ENCODE measurements around the gene HHIPL1.

The HHIPL1 gene

DNA sequence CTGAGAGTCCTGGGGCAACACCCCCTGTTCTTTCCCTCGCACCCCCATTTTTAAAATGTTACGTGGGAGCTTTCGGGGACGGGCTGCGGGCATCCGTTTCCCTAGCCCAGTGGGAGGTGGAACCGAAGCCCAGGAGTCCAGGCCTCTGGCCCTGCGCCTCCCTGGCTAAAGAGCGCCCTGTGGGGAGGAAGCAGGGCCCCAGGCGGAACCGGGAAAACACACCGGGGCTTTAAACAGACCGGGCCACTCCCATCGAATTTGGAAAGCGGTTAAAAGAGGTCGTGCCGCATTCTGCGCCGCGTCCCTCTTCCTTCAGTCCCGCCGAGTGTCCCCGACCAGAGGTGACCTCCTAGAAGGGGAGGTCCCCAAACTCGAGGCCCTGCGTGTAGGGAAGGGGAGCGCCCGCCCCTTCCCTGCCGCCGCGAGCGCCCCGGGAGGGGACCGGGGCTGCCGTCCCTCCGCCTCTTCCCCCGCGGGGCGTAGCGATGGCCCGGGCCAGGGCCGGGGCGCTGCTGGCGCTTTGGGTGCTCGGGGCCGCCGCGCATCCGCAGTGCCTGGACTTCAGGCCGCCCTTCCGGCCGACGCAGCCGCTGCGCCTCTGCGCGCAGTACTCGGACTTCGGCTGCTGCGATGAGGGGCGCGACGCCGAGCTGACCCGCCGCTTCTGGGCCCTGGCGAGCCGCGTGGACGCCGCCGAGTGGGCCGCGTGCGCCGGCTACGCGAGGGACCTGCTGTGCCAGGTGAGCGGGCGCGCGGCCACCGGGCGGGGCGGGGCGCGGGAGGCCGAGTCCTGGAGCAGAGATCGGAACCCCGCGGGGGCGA lies at the start of gene HHIPL1:
Gene HHIPL1 (plus strand): TSS at position 407 of the 822 bp plus-strand sequence. CDS start 79 bp downstream, at position 486.
- no peak for FAIRE-seq

DNA sequence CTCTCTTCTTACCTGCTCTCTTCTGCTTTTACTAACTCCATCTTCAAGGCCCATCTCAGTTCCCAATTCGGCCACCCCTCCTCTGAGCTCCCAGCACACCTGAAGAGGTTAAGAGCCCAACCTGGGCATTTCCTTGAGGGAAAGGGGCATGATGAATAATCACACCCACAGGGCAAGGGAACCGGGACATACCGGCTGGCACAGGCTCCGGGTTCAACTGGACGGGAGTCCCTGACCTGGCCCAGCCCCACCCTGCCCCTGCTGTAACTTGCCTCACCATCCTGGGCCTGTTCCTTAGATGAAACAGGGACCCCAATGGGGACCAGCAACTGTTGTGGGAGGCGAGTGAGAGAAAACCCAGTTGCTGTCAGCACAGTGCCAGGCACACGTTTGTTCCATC lies 49.4 kb upstream of the HHIPL1 start:
- no peak for FAIRE-seq

DNA sequence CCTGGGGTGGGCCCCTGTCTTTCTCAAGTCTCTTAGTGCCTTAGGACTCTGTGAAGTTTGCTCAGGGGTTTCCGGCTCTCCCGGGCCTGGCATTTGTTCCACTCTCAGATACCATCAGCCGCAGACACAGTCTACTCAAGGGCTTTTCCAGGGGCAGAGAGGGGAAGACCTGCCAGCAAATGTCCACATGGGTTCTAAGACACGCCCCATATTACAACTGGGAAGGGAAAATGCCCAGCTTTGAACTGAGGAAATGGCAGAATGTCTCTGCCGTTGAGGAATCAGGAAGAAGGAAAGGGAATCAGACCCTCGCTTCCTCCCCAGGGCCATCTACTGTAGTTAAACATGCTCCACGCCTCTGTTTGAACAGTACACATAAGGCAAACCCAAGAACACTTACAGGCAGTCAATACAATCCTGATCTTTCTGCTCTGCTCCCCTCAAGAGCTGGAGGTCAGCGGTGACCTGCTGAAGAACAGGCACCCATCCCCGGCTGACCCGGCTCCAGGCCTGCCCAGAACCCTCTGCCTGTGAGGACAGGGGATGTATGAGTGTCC lies 48.8 kb upstream of the HHIPL1 start:
- no peak for FAIRE-seq

DNA sequence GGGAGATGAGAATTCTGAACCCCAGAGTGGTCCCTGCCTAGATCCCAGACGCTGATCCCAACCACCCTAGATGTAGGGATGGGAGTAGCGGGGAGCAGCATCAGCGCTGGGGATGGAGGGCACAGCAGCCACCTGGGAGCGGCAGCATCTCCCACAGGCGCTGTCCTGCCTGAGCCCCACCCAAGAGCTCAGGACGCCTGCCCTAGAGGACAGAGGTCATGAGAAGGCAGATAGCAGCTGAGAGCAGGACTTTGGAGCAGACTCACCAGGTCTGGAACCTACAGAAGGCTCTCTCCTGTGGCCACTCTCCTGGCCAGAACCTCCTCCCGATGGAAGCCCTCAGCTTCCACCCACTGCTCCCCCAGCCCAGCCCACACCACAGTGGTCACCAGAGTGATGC lies 48.2 kb upstream of the HHIPL1 start:
- FAIRE-seq: no peak

DNA sequence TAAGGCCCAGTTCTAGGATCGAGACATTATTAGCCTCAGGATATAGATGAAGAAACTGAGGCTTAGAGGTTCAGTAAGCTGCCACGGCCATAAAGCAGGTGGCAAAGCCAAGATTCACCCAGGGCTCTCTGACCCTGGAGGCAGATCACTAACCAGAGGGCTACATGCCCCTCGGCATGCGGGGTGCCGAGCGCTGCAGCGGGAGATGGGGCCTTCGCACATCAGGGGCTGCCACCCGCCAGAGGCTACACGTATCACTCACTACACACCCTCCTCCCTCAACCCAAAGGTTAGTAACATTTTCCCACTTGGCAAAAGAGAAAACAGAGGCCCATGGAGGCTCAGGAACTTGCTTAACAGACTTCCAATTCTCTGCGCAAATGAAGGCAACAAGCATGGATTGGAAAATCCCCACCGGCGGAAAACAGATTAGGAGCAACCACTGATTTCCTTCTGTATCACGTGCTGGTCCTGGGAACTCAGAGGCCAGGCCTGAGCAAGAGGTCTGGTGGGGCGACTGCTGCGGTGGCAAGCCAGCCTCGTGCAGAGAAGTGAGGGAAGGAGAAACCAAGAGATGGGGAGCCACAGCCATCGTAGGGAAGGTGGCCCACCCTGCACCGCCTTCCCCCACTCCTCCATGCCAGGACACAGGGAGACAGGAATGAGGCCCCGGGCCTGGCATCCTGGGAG lies 46.9 kb upstream of the HHIPL1 start:
- FAIRE-seq: no peak

GRCh38 chr14:99598774-99599173 lies 46.2 kb upstream of the HHIPL1 start:
- FAIRE-seq: no peak

DNA sequence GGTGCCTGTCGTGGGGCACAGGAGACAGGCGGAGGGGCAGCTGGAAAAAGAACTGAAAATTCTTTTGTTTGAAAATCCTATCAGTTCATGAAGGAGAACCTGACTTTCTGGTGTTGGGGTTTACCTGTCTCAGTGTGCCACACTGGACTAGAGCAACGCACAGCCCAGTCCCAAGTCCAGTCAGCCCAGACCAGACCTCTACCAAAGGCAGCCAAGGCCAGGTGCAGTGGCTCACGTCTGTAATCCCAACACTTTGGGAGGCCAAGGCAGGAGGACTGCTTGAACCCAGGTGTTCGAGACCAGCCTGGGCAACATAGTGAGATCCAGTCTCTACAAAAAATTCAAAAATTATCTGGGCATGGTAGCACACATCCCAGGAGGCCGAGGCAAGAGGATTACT lies 45.5 kb upstream of the HHIPL1 start:
- no peak for FAIRE-seq

- no peak for FAIRE-seq
These were observed 44.6 kb upstream of the HHIPL1 start for GRCh38 chr14:99600232-99600888.

GRCh38 chr14:99601361-99601831 lies 43.5 kb upstream of the HHIPL1 start:
- no peak for FAIRE-seq

DNA sequence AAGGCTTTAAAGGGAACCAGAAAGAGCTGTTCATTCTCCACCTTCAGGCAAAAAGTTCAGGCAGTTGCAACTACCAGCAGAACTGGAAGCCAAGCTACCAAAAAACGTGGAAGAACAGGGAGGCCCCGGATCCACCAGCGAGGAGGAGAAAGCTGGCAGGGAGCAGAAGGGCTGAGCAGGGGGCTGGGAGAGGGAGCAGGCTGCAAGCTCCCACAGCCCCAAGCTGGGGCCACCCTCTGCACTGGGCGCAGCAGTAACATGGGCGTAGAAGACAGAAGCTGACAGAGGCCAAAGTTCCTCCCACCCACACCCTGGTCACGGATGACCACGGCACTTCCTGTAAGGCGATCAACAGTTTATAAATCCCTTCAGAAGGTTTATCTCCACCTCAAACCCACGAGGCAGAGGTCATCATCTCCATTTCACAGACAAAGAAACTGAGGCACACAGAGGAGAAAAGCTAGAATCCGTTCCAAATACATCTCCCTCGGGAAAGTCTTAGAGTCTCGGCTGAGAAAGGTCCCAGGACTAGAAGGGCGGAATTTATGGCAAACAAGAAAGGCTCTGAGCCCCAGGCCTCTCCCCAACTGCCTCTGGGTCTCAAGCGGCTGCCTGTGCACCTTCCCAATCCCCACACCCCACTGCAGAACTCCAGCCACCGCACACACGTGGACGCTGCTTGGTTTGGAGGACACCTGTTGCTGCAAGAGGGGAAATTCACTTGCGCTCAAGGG lies 42.7 kb upstream of the HHIPL1 start:
- no peak for FAIRE-seq

DNA sequence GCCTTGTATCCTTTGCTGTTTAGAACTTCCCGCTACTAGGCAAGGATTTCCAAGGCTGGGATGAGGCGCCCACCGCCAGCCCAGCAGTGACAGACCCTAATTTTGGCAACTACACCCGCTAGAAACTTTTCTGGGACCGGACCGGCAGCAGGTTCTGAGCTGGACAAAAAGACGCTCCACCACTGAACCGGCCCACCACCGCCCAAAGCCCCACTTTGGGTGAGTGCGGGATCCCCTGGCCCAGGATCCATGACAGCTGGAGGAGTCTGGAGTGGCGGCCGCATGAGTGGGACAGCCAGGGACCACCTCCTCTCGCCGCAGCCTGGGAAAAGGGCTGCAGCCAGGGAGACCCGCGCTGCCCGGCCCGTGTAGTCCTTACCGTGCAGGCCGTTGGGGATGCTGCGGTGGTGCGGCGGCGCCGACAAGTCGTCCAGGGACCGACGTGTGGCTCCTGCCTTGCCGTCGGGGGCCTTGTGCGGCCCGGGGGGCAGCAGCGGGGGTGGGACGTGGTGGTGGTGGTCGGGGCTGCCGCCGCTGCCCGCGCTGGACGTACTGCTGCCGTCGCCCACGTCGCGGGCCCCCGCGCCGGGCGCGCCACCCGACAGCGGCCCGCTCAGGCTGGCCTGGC lies 42.0 kb upstream of the HHIPL1 start:
- FAIRE-seq: no peak

GRCh38 chr14:99603471-99604277 lies 41.3 kb upstream of the HHIPL1 start, which contains the start of gene CCDC85C:
TSS of gene CCDC85C (minus strand) at chr14:99604207. CDS start at chr14:99603959, 248 bp downstream.
- no peak for FAIRE-seq

DNA sequence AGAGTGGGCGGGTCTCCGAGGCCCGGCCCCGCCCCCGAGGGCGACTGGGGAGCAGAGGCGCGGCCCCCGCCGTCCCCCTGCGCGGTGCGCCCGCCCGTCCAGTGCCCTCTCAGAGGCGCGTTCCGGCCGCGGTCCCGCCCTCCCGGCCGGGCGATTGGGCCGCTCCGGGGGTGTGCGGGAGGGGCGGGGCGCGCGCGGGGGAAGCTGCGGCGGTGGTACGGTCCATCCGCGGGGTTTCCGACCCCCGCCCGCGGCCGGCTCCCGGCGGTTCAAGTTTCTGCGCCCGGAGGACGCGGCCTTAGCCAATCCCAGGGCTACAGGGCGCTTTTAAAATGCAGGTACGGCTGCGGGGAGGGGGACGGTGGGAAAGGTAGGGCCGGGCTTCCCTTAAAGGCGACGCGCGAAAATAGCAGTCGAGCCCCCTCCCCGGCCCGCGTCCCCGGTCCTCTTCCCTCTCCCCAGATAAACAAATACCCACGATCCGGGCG lies 40.6 kb upstream of the HHIPL1 start:
- FAIRE-seq: no peak

- FAIRE-seq: no peak
These were observed 40.1 kb upstream of the HHIPL1 start for GRCh38 chr14:99604766-99605298.

GRCh38 chr14:99605299-99605961 lies 39.5 kb upstream of the HHIPL1 start:
- no peak for FAIRE-seq

DNA sequence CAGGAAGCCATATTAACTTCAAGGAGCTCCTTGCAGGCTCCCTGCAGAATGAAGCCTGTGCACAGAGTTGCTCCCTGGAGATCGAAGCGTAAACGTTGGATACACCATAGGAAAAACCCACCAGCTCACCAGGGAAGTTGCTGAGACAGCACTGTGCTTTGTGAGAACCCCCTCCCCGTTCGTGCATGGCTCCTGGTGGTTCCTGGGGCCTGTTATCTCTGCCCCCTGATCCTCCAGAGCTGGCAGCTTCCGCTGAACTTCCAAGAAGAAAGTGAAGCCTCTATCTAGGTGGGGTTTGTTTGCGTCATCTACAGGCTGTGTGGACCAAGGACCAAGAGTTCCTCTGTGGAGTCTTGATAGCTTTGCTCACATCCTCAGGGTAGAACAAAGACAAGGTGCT lies 38.6 kb upstream of the HHIPL1 start:
- FAIRE-seq: no peak

- no peak for FAIRE-seq
These were observed 36.3 kb upstream of the HHIPL1 start for GRCh38 chr14:99608591-99608990.

DNA sequence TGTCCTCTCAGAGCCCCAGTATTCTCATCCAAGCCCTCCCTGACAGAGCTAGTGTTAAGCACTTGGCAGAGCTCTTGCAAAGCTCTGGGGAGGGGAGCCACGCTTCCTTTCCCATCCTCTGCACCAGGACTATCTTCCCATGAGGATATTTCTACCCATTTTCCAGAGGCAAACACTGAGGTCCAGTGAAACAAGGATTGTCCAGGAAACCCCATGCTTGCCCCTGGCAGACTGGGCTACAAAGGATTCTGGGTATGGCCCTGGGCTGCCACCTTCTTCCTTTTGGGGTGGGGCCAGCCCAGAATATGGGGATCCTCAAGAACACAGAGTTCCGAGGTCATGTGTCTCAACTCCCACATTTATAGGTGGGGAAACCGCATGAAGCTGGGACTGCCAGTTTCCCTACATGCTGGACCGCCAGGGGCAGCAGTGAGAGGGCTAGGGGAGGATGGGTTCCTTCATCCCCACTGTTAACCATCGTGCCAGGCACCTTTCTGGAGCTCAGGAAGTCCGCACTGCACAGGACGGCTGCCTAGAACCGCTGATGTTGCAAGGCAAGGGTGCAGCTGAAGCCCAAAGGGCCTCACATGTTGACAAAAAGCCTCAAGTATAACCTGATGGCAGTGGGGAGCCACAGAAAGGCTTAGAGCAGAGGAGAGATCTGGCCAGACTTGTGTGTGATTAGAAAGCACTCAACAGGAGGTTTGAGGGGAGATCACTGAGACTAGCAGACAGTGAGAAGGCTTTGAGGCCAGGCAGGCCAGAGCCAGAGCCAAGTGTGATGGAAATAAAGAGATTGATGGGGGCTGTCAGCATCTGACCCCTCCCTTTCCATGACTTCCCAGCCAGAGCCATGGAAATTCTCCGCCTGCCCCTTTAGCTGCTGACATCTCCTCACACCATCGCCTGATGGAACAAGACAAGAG lies 35.4 kb upstream of the HHIPL1 start:
- FAIRE-seq: no peak

DNA sequence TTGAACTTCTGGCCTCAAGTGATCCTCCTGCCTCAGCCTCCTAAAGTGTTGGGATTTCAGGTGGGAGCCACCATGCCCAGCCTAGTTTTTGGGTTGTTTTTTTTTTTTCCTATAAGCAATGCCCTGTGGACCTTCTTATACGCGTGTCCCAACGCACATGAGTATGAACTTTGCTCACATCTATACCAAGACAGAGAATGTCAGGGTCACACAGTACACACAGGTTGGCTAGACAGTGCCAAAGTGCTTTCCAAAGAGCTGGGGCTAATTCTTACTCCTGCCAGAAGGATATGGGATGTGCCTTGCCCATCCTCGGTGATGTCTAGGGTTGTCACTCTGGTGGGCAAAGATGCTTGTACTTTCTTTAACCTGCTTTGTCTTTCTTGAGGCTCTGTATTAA lies 33.3 kb upstream of the HHIPL1 start:
- FAIRE-seq: no peak

All from TTC549 (cell line).